Smooth muscle cell of the brain vasculature (primary cell): ENCODE results near the gene PCSK6.

Experiments used
- DNase-seq: peaks from one replicate; pipeline ENCODE4 v3.0.0-alpha.2; 2012; ENCODE audit warnings: low read depth, low spot score

The PCSK6 gene

DNA sequence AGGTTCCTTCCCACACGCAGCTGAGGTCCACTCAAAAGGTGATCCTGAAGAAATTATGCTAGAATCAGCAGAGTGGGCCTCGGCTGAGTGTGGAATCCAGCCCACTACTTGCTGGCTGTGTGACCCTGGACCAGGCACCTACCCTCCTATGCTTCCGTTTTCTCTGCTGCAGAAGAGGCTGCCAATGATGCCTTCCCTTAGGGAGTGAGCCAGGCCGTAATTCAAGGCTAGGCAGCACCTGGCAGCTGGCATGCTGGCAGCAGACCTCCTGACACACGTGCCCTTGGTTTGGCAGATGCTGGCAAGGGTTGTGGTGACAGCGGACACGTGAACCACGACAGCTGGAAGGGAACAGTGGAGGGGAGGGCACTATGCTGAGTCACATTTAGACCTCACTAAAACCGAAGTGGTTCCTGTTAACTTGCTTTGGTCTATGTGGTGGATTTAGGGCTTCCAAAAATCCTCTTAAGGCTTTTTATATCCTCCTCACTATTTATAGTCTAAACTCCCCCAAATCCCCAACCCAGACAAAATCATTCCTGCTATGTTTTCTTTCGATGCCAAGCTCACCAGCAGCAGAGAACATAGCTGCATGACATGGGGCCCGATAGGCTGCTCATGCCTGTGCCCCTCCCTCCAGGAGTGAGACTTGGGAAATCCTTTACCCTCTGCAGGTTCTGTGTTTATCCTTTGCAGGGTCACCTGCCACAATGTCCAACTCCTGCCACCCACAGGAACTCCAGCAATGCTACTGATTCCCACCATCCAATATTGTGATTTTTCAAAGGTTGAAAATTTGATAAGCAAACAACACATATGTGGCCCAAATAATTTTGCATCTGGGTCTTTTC is 10.6 kb upstream of the PCSK6 start:
- no peak for DNase-seq

DNA sequence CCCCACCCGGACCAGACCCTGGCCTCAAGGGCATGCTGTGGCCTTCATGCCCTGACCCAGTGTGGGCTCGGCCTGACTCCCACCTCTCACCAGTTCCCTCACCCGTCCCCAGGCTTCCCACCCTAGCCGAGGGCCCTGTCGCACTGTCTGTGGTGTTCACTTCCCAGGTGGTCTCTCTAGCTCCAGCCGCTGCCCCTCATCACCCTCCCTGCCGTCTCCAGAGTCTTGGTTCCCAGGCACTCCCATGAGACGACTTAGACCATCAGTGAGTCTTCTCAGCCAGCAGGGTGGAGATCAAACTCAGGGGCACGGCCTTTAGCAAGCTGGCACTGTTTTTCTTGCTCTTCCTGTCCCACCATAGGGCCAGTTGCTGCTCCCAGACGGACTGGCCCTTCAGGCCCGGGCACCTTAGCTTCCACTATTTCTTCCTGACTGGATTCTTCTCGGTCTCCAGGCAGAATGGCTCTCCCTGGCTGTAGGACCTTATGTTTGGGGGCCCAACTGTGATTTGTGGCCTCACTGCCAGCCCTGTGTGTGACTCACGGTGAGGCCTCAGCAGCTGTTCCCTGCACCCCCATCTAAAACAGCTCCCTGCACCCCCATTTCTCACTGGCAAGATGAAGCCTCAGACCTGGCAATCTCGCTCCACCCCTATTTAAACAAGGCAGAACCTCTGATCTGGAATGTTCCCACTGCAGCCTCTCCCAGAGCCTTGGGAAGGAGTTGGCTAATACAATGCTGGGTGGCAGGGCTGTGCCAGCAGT is 9.4 kb upstream of the PCSK6 start:
- DNase-seq, result no peak

DNA sequence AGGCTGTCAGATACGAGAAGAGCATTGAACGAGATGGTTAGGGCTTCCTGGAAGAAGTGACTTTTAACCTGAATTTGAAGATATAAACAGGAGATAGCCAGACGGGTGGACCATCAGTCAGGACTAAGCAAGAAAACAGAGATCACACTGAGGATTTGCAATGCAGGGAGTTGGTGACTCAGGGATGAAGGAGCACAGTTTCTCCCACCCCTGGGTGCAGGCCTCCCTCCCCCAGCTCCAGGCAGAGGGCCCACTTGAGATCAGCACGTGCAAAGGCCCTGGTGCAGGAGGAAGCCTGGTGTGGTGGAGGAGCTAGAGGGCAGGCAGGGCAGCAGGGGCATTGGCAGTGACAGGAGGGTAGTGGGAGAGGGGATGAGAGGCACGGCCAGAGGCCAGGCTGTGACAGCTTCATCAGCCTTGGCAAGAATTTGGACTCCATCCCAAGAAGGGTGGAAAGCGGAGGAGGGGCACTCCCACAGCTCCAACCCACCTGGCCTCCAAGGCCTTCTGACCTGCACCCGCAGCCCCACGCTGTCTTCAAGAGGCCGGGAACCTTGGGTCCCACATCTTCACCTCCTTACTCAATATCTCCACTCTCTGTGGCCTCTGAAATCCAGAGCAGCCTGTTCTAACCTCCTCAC is 8.7 kb upstream of the PCSK6 start:
- DNase-seq, result no peak

GRCh38 chr15:101497484-101498034 is 8.1 kb upstream of the PCSK6 start:
- DNase-seq, result no peak

DNA sequence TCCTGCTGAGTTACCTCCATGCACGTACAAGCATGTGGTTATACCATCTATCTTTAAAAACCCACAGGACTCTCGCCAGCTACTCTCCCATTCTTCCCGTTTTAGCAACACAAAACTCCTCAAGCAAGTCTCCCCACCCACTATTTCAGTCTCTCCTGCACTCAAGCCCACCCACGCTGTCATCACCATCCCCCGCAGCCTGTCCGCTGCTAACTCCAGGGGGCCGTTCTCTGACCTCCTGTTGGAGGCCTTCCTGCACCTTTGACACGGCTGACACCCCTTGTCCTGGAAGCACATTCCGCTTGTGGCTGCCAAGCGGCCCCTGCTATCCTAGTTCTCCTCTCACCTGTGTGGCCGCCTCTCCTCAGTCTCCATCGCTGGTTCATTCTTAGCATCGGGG is 7.5 kb upstream of the PCSK6 start:
- no peak for DNase-seq

DNA sequence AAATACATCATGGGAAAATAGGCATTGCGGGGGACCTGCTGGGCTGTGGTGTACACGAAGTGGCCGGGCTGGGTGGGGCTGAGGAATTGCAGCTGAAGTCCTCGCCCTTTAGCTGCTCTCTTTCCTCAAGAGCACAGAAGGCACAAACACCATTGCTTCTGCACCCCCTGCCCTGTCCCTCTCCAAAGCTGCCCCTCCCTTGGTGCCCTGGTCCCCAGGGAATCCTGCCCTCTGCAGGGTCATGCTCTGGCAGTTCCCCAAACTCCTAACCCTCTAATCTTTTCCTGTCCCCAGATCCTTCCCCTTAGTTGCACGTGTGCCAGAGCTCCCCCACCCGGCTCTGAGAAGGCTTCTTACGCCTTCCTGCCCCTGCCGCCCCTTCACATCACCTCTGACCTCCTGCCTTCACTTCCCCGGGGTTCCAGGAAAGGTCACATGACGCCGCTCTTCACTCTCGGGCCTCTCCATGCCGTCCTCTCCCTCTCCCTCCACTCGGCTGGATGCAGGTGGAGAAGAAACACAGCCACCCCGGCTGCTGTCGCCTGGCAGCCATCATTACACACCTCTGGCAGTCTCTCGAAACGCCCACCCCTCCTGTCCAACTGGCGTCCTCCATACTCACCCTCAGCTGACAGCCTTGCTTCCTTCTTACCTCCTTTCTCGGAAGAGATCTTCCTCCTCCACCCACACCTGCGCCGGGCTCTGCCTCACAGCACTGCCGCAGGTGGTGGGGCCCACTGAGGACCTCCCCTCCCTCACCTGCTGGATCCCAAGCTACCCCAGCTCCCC is 6.9 kb upstream of the PCSK6 start:
- no peak for DNase-seq

GRCh38 chr15:101495334-101496197 is 6.1 kb upstream of the PCSK6 start:
- no peak for DNase-seq

DNA sequence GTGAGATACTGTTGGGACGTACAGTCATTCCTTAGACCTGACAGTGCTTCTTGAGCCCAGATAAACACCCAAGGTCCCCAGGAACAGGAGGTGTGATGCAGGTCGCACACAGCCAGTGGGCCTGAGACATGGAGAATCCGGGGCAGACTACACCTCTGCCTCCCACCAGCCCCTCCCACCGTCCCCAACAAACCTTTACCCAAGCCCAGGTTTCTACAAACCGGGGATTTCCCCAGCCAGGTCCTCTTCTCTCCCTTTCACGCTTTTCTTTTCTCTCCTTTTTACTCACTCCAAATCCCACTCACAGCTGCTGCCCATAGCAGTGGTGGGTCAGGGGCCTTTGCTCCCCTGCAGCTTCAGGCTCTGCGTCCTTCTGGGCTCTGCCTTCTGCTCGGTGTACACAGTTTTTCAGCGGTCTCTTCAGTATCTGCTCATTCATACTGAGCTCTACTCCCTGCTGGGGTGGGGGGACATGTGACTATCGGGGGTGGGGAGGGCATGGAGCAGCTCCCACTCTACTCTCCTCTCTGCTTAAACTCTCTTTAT is 4.8 kb upstream of the PCSK6 start:
- no peak for DNase-seq

DNA sequence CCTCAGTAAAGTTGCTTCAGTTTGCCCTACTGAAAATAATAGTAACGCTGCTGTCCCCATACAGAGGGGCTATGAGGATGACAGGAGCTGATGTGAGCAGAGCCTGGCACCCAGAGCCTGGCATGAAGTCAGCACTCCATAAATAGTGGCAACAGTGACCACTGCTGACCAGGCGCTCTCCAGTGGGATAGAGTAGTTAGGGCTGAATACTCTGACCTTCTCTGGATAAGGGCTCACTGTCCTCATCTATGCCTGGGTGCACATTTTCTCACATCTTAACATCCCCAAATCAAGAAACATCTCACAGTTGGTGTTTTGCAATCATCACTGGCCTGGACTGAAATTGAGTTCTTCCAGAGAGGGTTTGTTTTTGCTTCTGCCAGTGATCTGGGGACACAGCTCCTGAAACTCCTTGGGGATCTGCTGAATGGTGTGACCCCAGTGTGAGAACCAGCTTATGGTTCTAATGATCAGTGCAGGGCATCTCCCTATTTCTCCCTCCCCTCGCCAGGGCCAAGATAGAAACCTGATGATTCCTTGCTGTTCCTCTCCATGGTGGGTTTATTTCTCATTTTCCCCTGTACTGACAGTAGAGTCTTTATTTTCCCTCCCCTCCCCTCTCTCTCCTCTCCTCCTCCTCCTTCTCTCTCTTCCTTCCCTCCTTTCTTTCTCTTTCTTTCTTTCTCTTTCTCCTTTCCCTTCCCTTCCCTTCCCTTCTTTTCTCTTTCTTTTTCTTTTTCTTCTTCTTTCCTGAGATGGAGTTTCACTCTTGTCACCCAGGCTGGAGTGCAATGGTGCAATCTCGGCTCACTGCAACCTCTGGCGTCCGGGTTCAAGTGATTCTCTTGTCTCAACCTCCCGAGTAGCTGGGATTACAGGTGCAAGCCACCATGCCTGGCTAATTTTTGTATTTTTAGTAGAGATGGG is 3.5 kb upstream of the PCSK6 start:
- no peak for DNase-seq

- no peak for DNase-seq
Observed at GRCh38 chr15:101491734-101492640, 2.5 kb upstream of the PCSK6 start.

GRCh38 chr15:101490922-101491733 is 1.6 kb upstream of the PCSK6 start:
- no peak for DNase-seq

- no peak for DNase-seq
Observed at GRCh38 chr15:101490408-101490891, 943 bp upstream of the PCSK6 start.

DNA sequence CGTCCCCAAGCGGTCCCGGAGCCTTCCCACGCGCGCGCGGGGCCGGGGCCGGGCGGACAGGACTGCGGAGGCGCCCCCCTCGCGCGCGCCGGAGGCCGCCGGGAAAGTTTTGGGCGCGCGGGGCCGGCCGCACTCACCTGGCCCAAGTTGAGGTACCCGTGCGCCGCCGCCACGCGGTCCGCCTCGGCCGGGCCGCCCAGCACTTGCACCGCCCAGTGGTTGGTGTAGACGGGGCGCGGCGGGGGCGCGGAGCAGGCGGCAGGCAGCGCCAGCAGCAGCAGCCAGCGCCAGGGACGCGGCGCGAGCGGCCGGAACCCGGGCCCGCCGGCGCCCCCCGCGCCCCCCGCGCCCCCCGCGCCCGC is 289 bp downstream of the PCSK6 start:
- no peak for DNase-seq

DNA sequence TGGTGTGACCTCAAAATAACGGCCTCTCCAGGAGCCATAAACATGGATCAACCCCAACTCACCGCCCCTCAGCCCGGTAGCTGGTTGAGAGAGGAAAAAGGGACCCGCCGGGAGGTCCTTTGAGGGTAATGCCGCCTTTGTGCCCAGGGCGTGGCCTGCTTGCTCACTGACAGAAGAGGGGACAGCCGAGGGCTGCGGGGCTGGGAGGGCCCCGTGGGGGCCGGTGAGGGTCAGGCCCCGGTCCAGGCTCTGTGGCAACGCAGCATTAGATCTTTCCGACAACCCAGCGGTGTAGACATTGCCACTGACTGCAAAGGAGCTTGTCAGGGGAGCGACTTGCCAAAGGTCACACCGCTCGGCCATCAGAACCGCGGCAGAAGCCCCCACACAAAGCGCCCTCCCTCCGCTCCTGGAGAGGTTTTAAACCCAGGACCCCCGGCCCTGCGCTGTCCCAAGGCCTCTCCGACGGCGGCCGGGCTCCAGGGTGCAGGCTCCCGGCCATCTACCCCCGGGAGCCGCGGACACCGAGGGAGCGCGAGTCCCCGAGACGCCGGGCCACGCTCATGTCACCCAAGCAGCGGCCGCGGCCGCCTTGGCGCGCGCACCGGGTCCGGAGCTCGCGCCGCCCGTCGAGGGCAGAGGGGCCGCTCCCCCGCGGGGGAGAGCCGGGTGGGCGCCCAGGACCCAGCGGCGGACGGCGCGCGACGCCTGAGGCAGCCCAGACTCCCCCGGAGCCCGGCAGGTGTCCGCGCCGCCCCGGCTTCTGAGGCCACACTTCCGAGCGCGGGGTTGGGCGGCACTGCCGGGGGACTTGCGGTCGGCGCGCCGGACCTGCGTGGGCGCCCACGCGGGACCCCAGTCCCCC is 975 bp downstream of the PCSK6 start:
- no peak for DNase-seq

- no peak for DNase-seq
Observed at GRCh38 chr15:101486696-101487459, 2.6 kb downstream of the PCSK6 start.
